Measurements from ENCODE around the gene B4GALT6. TPM values are rescaled to one million over a fixed set of nuclear protein-coding genes. Genes with fewer than 3 reads are reported as not detected.

B4GALT6 gene
- total RNA-seq, 1 donor from 2014 or later: 3.5 TPM

- H3K27ac ChIP-seq: no peak overlapping the region
- H3K4me1 ChIP-seq: no peaks in the 10 kb centered on the region
- intact Hi-C loops (cut with DNase I): no loop called here
- no peak overlapping the region for H3K4me3 ChIP-seq
- TF ChIP-seq, protein P1, sequence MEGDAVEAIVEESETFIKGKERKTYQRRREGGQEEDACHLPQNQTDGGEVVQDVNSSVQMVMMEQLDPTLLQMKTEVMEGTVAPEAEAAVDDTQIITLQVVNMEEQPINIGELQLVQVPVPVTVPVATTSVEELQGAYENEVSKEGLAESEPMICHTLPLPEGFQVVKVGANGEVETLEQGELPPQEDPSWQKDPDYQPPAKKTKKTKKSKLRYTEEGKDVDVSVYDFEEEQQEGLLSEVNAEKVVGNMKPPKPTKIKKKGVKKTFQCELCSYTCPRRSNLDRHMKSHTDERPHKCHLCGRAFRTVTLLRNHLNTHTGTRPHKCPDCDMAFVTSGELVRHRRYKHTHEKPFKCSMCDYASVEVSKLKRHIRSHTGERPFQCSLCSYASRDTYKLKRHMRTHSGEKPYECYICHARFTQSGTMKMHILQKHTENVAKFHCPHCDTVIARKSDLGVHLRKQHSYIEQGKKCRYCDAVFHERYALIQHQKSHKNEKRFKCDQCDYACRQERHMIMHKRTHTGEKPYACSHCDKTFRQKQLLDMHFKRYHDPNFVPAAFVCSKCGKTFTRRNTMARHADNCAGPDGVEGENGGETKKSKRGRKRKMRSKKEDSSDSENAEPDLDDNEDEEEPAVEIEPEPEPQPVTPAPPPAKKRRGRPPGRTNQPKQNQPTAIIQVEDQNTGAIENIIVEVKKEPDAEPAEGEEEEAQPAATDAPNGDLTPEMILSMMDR (IDR thresholded peaks at IDR 0.05): no peak
- no peaks in the 10 kb centered on the region for H3K9me3 ChIP-seq
- ATAC-seq (peak; percentile 14), DNase-seq (no peak)
- no peaks in the 10 kb centered on the region for H3K27me3 ChIP-seq
- no peaks in the 10 kb centered on the region for H3K36me3 ChIP-seq
These were observed 24.7 kb downstream of the B4GALT6 start for GRCh38 chr18:31659576-31660177.

DNA sequence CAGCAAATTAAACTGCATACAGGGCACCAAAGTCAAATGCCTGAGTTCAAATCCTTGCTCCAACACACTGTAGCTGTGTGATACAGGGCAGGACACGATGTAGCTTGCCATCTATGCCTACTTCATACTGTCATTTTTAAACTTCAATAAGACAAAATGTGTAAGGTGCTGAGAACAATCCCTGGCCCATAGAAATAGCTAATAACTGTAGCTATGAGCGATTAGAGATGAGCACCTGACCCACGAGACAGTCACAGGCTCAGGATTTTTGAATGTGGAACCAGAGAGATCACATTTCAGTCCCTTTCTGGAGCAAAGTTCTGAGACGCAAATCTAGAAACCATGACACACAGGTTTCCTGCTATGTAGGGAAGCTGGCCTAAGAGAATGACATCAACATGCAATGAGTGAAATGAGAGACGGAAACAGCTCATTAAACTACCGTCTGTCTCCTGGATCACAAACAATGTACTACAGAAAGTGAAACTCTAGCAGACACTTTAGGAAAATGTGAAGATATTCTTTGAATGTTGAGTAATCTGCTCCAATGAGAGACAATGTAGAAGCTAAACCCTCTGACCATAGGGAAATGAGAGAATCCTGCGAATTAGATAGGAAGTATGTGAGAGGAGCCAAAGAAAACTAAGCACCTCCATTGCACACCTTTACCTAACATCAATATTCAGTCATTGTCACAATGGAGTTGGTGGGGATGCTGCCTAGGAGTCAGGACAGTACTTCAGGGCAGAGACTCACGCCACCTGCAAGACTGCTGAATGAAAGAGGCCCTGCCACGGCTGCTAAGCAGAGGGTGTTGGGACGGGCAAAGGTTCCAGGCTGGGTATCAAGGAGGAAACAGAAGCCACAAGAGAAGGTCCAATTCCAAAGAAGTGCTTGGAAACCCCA, 25.5 kb downstream of the B4GALT6 start:
- ATAC-seq (peak; percentile 78), DNase-seq (no peak)
- no peaks in the 10 kb centered on the region for H3K36me3 ChIP-seq
- H3K4me3 ChIP-seq: no peak overlapping the region
- TF ChIP-seq, protein P1 (IDR thresholded peaks at IDR 0.05): no peak
- no peaks in the 10 kb centered on the region for H3K27me3 ChIP-seq
- intact Hi-C loops (cut with DNase I): no loop called here
- no peak overlapping the region for H3K27ac ChIP-seq
- H3K9me3 ChIP-seq: no peaks in the 10 kb centered on the region
- no peaks in the 10 kb centered on the region for H3K4me1 ChIP-seq

GRCh38 chr18:31657823-31658669, 26.3 kb downstream of the B4GALT6 start:
- ATAC-seq: peak; percentile 27
- intact Hi-C loops (cut with DNase I): no loop called here

DNA sequence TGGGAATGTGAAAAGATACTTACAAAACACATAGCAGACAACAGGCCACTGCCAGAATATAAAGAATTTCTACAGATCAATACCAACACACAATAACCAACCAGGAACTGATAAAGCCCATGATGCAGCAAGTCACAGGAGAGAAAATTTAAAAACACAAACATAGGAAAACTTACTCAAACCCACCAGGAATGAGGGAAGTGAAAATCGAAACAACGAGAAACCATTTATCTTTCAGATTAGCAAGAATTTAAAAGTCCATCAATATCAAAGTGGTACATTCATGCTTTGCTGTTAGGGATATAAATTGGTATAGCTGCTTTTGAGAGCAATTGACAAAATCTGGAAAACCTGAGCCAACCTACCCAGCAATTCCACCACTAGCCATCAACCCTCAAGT, 27.6 kb downstream of the B4GALT6 start:
- Histone ChIP-seq H3K9me3 (no peaks in the 10 kb centered on the region), H3K36me3 (no peaks in the 10 kb centered on the region), H3K4me3 (no peak overlapping the region), H3K4me1 (no peaks in the 10 kb centered on the region), H3K27ac (no peak overlapping the region), H3K27me3 (no peaks in the 10 kb centered on the region)
- TF ChIP-seq, protein P1 (IDR thresholded peaks at IDR 0.05): no peak
- ATAC-seq: no peak
- intact Hi-C loops (cut with DNase I): no loop called here
- DNase-seq: no peak

More at GRCh38 chr18:31657823-31658669, 26.3 kb downstream of the B4GALT6 start:
- no peak overlapping the region for H3K4me3 ChIP-seq
- no peaks in the 10 kb centered on the region for H3K36me3 ChIP-seq
- H3K4me1 ChIP-seq: no peaks in the 10 kb centered on the region
- no peak for DNase-seq
- TF ChIP-seq, protein P1 (IDR thresholded peaks at IDR 0.05): no peak
- H3K27me3 ChIP-seq: no peaks in the 10 kb centered on the region
- no peaks in the 10 kb centered on the region for H3K9me3 ChIP-seq
- H3K27ac ChIP-seq: no peak overlapping the region

- Histone ChIP-seq H3K4me1 (no peaks in the 10 kb centered on the region), H3K27me3 (no peaks in the 10 kb centered on the region), H3K27ac (no peak overlapping the region), H3K9me3 (no peaks in the 10 kb centered on the region), H3K36me3 (no peaks in the 10 kb centered on the region), H3K4me3 (no peak overlapping the region)
- TF ChIP-seq, protein P1 (IDR thresholded peaks at IDR 0.05): no peak
- intact Hi-C loops (cut with DNase I): no loop called here
- DNase-seq: no peak
- ATAC-seq: no peak
These were observed 29.0 kb downstream of the B4GALT6 start for GRCh38 chr18:31655354-31655753.

Data from upper lobe of right lung (tissue), 1 donor.